HG03442 (cell line): ENCODE data around the gene ELOVL5.
"Not testable (repeated sequence)": the region's sequence is repeated elsewhere in the genome, so short reads cannot be mapped to it uniquely, and the experiment has no call there.

Experiments used
- ATAC-seq: cut with Tn5 transposase; IDR thresholded peaks from one replicate; pipeline ENCODE4 v1.9.1; 2021; ENCODE audit warnings: mild to moderate bottlenecking, moderate library complexity; ENCODE audit not compliant: unreplicated experiment

ELOVL5 gene

DNA sequence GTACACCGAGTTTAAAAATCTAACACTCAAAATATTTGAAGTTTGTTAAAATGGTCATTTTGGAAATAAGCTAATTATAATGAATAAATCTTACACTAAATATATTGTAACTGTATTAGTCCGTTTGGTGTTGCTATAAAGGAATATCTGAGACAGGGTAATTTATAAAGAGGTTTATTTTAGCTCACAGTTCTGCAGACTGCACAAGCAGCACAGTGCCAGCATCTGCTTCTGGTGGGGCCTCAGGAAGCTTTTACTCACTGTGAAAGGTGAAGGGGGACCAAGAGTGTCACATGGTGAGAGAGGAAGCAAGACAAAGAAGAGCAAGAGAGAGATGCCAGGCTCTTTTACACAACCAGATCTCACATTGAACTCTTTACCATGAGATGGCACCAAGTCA is 17.1 kb downstream of the ELOVL5 start:
- no peak for ATAC-seq

- ATAC-seq: no peak
Measured at GRCh38 chr6:53330137-53330536, 18.6 kb downstream of the ELOVL5 start.

DNA sequence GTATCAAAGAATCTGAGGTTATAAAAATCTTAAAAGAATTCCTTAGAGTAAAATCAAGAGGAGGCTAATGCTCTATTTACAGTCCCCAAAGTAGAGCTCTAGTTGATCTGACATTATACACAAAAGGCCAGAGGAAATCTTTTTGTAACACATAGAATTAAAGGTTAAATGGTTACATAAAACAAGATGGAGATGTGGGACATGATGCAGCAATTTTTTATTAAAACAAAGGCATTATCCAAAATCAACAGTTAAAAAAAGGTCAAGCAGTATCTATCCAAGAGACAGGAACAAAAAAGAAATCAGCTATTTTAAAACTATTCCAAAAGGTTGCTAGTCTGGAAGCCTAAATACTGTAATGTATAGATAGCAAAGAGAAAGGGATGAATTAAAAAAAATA is 20.4 kb downstream of the ELOVL5 start:
- ATAC-seq: no peak

DNA sequence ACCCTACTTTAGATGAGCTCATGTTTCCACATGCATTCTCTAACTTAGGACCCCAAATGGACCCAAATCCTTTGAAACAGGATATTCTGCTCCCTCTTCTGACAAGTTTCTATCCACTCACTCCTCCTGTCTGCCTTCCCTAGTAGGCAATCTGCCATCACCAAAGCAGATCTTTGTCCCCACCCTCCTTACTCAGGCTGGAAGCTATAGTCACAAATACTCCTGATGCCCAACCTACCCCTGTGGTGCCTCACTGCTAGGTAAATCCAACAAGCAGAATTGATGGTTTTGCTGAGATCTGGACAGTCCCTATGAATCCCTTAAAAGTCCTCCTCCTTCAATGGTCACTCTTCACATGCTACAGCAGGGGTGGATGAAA is 21.7 kb downstream of the ELOVL5 start:
- no peak for ATAC-seq

- ATAC-seq: no peak
Measured at GRCh38 chr6:53326372-53327016, 22.3 kb downstream of the ELOVL5 start.

- ATAC-seq: no peak
Measured at GRCh38 chr6:53325785-53326184, 23.0 kb downstream of the ELOVL5 start.

GRCh38 chr6:53322188-53323029 is 26.3 kb downstream of the ELOVL5 start:
- no peak for ATAC-seq

DNA sequence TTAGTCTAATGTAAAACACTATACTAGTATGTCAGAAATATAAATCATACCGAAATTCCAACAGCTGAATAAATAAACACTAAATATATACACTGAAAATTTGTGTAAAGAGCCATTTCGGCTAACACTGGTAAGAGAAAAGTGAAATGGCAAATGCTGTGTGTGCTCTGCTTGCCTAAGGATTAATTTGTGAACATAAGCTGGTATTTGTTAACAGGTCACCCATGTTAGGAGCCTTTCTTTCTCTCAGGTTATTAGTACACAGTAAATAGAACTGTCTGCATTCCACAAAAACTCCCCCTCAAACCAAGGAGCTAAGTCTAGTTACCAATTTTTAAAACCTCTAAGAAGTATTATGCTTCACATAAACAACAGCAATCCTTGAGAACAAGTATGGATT is 27.0 kb downstream of the ELOVL5 start:
- no peak for ATAC-seq

DNA sequence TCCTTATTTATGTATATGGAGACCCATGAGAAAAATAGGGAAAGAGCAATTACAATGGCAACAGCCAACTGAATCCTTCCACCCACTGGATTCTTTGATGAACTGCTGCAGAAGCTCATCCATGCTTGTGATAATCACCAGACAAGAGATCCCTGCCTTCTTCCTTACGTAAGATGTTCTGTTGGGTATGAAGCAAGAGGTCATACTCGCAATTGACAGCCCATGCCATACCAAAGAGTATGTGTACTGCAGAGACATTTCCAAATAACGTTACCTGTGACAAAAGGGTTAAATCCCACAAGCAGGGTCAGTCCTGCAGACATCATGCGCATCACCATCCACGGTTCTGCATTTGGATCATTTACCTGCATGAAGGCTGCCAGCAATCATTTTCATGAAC is 27.8 kb downstream of the ELOVL5 start:
- no peak for ATAC-seq

DNA sequence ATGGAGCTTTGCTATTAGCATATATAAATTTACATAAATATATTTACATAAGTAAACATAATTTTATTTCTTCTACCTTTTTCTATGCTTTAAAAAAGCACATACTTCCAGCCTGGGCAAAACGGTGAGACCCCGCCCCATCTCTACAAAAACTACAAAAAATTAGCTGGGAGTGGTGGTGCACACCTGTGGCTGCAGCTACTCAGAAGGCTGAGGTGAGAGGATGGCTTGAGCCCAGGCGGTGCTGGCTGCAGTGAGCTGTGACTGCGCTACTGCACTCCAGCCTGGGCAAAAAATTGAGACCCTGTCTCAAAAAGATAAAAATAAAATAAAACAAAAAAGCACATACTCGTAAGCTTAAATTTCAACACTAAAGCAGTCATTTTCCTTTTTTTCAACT is 30.3 kb downstream of the ELOVL5 start:
- ATAC-seq: no peak

GRCh38 chr6:53317861-53318260 is 30.9 kb downstream of the ELOVL5 start:
- no peak for ATAC-seq

GRCh38 chr6:53317299-53317698 is 31.5 kb downstream of the ELOVL5 start:
- not testable (repeated sequence) for ATAC-seq

DNA sequence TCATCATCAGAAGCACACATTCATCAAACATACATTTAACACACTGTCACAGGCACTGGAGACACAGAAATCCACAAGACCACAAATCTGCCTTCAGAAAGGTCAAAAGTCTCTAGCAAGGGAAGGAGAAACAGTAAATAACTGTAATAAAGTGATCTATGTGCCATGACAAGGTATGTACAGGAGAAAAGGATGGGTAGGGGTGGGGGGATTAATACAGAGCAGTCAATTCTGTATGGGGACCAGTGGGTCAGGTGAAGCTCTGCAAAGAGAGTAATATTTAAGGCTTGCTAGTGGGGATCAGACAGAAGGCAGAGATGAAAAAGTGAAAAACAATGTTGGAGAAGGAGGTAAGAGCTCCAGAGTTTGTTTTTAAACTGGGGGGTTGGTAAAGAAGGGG is 32.6 kb downstream of the ELOVL5 start:
- ATAC-seq: no peak

DNA sequence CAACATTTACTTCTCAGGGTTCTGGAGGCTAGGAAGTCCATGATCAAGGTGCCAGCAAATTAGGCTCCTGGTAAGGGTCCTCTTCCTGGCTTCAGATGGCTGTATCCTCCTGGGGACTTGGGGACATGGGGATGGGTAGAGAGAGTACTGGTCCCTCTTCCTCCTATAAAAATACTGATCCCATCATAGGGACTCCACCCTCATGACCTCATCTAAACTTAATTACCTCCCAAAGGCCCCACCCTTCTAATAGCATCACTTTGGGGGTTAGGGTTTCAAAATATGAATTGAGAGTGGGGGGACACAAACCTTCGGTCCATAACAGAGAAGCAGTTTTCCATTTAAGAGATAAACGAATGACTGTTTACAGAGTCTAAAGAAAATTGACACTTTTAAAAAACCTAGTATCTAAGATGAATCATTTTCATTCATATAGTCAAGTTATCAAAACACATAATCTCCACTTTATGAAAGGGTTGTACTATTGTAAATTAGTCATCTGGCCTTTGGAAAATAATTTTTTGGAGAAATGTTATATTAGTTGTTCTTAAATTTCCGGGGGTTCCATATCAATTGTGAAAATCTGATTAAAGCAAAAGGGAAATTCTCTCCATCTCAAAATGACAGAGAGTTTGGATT is 33.5 kb downstream of the ELOVL5 start:
- no peak for ATAC-seq

DNA sequence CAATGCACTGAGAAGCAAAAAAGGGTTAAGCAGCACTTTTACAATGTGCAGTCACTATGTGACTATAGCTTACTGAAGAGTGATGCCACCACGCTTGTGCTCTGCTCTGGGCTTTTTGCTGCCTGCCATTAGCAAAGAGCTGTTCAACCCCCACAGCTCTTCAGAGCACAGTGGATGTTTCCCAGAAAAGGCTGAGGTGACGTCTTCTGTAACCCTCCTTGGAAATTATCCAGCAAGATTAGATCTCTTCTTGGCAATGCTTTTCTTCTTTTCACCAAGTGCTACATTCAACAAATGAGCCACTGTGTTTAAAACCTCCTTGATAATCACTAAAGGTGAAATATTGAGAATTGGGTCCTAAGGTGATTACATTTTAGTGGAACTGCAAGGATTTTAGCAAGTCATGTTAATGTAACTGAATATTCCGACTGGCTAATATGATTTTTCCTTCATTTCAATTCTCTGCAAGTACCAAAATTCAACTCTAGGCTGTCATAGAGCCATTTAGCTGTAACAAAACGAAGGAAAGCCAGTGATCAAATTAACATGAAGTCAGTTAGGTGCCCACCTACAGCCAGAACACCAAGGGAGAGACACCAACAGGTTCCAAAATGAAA is 34.9 kb downstream of the ELOVL5 start:
- no peak for ATAC-seq

DNA sequence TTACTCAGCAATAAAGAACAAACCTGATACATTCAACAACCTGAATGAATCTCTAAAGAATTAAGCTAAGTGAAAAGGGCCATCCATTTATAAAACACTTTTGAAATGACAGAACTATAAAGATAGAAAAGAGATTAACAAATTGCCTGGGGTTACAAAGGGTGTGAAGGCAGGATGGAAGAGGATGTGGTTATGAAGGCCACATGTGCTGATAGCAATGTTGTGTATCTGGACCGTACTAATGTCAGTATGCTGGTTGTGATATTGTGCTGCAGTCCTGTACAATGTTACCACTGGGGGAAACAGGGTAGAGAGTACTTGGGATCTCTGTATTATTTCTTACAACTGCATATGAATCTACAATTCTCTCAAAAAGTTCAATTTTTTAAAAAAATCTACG is 36.4 kb downstream of the ELOVL5 start:
- peak; percentile 38 for ATAC-seq

GRCh38 chr6:53311586-53311935 is 37.2 kb downstream of the ELOVL5 start:
- no peak for ATAC-seq

DNA sequence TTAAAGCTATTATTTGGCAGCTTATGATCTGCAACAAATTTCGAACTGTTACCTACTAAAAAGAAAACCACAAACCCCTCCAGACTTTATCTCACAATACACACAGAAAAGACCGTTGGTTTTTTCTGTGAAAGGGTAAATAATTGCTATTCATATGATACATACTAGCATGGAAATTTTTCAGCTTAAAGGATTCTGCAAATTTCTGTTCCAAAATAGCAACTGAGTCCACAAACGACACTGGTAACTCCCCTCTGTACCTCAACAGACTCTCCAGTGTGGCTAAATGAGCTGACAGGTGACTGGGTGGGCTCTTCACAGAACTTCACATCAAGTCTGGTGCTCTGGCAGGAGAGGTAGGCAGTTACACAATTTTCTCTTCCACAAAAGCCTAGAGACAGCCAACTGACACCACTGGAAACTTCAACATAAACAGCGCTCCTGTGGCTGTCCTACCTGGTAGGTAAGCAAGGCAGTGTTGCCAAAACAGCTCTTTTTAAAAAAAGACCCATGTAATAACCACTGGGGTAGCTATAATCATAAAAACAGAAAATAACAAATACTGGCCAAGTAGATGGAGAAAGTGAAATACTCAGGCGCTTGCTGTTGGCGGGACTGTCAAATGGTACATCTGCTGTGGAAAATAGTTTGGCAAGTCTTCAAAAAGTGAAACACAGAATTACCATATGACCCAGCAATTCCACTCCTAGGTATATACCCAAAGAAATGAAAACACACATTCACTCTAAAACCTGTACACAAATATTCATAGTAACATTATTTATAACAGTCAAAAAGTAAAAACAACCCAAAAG is 37.8 kb downstream of the ELOVL5 start:
- no peak for ATAC-seq

GRCh38 chr6:53309901-53310300 is 38.8 kb downstream of the ELOVL5 start:
- no peak for ATAC-seq

GRCh38 chr6:53309059-53309900 is 39.5 kb downstream of the ELOVL5 start:
- peak; percentile 52 for ATAC-seq
